LNCAP (cell line): ENCODE measurements around the gene GRAMD1B.

Experiments
- TF ChIP-seq, protein P1 (sequence below): fragments of 450-650 bp; IDR thresholded peaks from 2 replicates; pipeline ENCODE4 v1.5.1; 2017; ENCODE audit warnings: mild to moderate bottlenecking

The GRAMD1B gene

DNA sequence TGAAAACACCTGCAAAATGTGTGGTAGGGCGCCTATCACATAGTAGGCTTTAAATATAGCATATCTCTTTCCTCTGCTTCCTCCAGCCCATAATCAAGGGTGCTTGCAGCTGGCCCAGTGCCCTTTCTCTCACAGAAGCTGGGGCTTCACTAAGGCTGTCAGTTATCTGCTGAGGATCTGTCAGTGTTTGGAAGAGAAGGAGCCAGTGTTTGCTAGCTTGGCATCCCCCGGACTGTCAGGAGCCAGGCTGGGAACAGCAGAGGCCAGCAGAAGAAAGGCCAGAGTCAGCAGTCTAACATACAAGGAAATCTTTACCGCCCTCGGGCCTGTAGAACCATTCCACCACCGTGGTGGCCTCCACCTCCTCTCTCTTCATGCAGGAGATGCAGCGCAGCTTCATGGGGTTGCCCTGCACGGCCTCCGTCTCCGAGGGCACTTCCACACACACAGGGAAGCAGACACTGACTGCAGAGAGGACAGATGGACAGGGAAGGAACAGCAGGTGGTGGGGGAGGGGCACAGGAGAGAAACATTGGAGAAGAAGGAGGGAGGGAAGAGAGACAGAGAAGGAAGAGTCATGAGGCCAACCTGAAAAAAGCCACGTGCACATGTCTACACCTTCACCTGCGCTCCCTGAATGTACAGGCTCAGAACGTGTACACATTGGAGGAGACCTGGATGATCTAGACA lies 215.4 kb downstream of the GRAMD1B start:
- TF ChIP-seq, protein P1, sequence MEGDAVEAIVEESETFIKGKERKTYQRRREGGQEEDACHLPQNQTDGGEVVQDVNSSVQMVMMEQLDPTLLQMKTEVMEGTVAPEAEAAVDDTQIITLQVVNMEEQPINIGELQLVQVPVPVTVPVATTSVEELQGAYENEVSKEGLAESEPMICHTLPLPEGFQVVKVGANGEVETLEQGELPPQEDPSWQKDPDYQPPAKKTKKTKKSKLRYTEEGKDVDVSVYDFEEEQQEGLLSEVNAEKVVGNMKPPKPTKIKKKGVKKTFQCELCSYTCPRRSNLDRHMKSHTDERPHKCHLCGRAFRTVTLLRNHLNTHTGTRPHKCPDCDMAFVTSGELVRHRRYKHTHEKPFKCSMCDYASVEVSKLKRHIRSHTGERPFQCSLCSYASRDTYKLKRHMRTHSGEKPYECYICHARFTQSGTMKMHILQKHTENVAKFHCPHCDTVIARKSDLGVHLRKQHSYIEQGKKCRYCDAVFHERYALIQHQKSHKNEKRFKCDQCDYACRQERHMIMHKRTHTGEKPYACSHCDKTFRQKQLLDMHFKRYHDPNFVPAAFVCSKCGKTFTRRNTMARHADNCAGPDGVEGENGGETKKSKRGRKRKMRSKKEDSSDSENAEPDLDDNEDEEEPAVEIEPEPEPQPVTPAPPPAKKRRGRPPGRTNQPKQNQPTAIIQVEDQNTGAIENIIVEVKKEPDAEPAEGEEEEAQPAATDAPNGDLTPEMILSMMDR: no peak

DNA sequence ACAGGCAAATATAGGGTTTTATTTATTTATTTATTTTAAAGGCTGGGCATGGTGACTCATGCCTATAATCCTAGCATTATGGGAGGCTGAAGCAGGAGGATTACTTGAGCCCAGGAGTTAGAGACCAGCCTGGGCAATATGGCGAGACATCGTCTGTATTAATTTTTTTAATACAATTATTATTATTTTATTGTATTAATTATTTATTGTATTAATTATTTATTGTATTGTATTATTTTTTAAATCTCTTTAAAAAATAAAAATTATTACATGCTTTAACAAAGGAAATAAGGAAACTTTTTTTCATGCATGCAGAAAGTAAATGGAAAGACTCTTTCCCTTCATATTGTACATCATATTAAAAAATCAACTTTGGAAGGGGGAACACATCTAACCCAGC lies 220.8 kb downstream of the GRAMD1B start:
- TF ChIP-seq, protein P1: no peak

DNA sequence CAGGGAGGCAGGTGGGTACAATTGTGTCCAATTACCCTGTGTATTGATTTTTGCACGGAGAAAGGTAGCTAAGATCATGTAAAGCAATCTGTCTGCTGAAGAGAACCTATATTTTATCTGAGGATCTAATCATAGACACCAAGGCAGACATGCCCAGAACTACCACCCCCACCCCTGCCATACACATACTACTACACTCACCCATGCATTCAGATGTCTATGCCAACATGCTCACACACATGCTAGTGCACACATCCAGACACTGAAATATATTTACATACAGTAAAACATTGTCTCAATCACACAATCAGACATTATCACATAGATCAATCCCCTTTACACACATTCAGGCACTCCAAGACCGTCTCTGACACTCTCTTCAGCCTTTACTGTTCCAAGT lies 222.5 kb downstream of the GRAMD1B start:
- TF ChIP-seq, protein P1: no peak

DNA sequence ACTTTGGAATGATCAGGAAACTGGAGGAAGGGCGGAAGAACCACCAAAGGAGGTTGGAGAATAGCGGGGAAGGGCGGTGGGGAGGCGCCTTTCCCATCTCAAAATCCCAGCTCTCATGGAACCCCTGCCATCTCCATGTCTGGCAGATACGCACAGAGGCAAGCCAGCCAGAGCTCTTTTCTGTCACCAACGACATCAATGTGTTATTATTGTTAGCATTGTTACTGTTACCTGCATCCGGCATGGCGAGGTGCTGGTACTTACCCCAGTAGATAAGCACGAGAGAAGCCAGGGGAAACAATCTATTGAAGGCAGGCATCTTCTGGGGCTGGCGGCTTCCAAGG lies 223.4 kb downstream of the GRAMD1B start:
- TF ChIP-seq, protein P1: no peak

DNA sequence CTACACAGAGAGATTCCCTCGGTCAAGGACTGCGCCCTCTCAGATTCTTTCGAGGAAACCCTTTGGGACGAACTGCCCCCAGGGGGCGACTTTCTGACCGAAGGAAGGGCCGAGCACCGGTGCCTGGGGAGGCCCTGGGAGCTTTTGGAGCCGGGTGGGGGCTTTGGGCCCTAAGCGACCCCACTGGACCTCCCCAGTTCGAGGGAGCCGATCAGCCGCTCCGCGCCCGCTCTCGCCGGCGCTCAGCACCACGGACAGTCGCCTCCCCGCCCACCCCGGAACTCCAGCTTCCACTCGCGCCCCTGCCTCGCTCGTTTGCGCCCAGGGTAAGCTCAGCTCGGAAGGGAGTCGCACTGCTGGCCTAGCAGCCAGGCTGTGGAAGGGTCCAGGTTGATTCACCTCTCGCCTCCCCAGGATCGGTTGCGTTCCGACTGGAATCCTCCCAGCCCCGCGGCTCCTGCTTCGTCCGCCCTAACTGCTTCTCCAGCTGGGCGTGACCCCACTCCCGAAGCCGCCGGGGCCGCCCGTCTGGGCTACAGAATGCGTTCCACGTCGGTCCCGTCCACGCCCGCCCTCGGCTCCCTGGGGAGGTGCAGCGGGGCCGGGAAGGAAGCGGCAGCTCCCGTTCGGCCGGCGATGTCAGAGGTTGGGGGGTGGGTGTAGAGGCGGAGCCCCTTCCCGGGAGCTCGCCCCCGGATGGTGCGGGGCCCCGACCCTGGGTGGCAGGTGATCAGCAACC lies 223.9 kb downstream of the GRAMD1B start:
- TF ChIP-seq, protein P1: no peak

DNA sequence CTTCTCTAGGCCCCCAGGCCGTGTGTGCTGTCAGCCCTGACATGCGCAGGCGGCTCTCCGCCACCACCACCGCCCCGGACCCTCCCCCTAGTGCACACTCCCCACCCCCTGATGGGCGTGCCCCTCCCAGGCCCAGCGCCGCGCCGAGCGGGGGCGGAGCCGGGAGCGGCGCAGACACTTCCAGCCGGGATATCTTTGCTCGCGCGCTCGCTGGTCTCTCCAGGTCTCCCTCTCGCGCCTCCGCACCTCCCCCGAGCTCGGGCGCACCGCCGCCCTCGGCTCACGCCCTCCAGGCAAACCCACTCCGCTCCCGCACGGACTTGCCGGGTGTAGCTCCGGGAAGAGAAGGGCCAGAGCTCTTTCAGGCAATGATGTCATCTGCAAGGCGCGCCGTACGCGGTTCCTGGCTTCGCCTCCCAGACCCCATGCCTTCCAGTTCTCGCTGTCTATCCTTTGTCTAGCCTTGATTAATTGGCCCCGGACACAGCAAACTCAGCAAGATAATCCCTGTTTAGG lies 224.6 kb downstream of the GRAMD1B start, which contains the start of gene SCN3B:
TSS of gene SCN3B (minus strand) at position 59 of the 516 bp plus-strand sequence. CDS start 823 bp downstream, outside the sequence.
- TF ChIP-seq, protein P1: no peak

DNA sequence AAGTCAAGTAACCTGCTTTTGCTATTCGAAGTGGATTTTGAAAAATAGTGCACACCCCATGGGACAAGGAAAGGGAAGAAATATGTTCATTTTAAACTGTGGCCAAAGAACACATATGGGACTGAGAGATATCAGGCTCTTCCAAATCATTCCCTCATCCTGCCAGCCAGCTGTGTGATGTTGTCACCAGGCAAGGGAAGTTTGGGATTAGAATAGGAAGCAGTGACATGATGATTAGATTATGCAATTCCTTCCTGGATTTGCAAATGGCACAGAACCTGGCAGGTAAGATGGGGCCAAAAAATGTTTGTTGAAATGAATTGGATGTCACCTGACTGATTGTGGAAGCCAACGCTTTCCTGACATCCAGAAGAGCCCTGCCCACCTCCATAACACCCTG lies 229.2 kb downstream of the GRAMD1B start:
- TF ChIP-seq, protein P1: no peak
